Cardiac muscle cell (in vitro differentiated cells and primary cell): ENCODE data around the gene MCOLN1. TPM values are rescaled to one million over a fixed set of nuclear protein-coding genes. Genes with fewer than 3 reads are reported as not detected.
"Not testable (repeated sequence)": the region's sequence is repeated elsewhere in the genome, so short reads cannot be mapped to it uniquely, and the experiment has no call there.

Experiments
- DNase-seq, 2 donors: peaks; one replicate each; pipeline versions ENCODE4 v3.0.0 to v3.0.0-alpha.2; 2010 to 2017; ENCODE audit warnings: low read depth in 1 of 2, low spot score in 1 of 2
- H3K27ac ChIP-seq: fragments of 200-600 bp; sonication (generic); 2 replicates; pipeline ENCODE4 v1.5.1; 2016
- H3K27me3 ChIP-seq: fragments of 200-600 bp; sonication (generic); 2 replicates; pipeline ENCODE4 v1.6.0; 2016; ENCODE audit warnings: control low read depth
- H3K36me3 ChIP-seq: fragments of 200-600 bp; sonication (generic); 2 replicates; pipeline ENCODE4 v1.5.1; 2016; ENCODE audit warnings: control low read depth
- H3K4me1 ChIP-seq: fragments of 200-600 bp; sonication (generic); 2 replicates; pipeline ENCODE4 v1.8.1; 2017; ENCODE audit warnings: low read depth, mild to moderate bottlenecking, mixed run types
- H3K4me3 ChIP-seq: fragments of 200-600 bp; sonication (generic); 2 replicates; pipeline ENCODE4 v1.5.1; 2016; ENCODE audit warnings: mild to moderate bottlenecking
- H3K9me3 ChIP-seq: fragments of 200-600 bp; sonication (generic); 2 replicates; pipeline ENCODE4 v1.5.1; 2017; ENCODE audit warnings: low read depth, mild to moderate bottlenecking, control low read depth
- polyA plus RNA-seq: library from polyadenylated mRNA; unstranded; fragments of >200 nt; fragmentation: Nextera tagmentation; extraction: Ambion mirVana; gene quantifications from 2 replicates; pipeline ENCODE4 v1.2.1, GENCODE V29; 2016
- total RNA-seq: library from RNA; depleted of rRNA; stranded (reverse); fragments of >200 nt; gene quantifications from 2 replicates; pipeline ENCODE4 v1.2.3, GENCODE V29; 2016
- TF ChIP-seq, protein P1 (sequence below): IDR thresholded peaks from 2 replicates; pipeline ENCODE4 v1.5.1; 2012; ENCODE audit warnings: low read depth, mild to moderate bottlenecking, low read length

Gene MCOLN1
- total and polyA plus RNA-seq, 2 experiments from 2014 or later, result 5.8 to 24.7 TPM

DNA sequence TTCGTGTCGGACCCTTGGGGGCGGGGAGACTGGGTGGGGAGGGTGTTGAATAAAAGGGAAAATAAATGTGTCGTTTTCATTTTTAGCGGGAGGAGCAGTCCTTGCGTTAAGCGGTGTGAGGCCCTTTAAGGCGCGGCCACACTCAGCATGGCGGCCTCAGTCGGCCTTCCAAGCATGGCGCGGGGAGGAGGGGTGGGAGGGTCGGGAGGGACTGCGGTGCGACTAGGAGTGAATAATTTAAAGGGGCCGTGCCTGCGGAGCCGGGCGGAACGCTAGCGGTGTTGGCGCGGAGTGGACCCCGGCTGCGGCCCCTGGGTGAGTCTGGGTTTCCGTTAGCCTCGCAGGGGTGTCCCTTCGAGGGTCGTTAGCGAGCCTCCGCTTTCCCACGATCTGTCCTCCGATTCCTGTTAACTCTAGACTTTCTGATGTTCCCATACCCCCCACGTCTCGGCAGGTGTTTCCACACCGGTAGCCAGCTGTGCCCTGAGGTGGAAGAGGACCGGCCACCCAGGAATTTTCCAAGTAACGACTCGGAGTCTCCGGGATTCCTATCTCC is 11.6 kb downstream of the MCOLN1 start:
- no peaks in the 10 kb centered on the region for H3K4me1 ChIP-seq
- H3K27me3 ChIP-seq, result no peaks in the 10 kb centered on the region
- no peaks in the 10 kb centered on the region for H3K36me3 ChIP-seq
- H3K4me3 ChIP-seq, result peak overlapping the region; percentile 71
- TF ChIP-seq, protein P1, sequence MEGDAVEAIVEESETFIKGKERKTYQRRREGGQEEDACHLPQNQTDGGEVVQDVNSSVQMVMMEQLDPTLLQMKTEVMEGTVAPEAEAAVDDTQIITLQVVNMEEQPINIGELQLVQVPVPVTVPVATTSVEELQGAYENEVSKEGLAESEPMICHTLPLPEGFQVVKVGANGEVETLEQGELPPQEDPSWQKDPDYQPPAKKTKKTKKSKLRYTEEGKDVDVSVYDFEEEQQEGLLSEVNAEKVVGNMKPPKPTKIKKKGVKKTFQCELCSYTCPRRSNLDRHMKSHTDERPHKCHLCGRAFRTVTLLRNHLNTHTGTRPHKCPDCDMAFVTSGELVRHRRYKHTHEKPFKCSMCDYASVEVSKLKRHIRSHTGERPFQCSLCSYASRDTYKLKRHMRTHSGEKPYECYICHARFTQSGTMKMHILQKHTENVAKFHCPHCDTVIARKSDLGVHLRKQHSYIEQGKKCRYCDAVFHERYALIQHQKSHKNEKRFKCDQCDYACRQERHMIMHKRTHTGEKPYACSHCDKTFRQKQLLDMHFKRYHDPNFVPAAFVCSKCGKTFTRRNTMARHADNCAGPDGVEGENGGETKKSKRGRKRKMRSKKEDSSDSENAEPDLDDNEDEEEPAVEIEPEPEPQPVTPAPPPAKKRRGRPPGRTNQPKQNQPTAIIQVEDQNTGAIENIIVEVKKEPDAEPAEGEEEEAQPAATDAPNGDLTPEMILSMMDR, result no peak
- H3K27ac ChIP-seq, result peak overlapping the region; percentile 85
- DNase-seq, result peak; percentile 92 to 94
- no peaks in the 10 kb centered on the region for H3K9me3 ChIP-seq

DNA sequence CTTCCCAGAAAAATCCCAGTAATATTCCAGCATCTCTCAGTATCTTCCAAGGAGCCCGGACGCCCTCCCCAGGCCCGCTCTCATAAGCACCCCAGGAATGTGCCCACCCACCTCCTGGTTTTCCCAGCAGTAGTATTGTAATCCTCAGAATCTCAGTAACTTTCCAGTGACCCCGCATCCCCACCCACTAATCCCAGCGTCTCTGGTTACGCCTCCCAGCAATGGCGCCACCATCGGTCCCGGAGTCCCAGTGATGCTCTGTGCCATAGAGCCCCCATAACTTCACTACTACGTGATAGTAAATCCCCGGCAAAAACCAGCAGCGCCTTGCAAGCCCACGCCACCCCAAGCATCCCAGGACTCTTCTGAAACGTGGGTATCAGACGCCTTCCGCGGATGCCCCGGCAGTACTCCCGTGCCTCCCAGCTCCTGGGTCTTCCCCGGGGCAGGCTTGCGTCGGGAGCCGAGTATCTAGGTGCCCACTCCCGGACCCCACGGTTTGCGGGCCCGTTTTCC is 12.2 kb downstream of the MCOLN1 start:
- TF ChIP-seq, protein P1, result peak; percentile 24
- Histone ChIP-seq H3K4me3 (peak overlapping the region; percentile 71), H3K27ac (peak overlapping the region; percentile 86), H3K27me3 (no peaks in the 10 kb centered on the region), H3K36me3 (no peaks in the 10 kb centered on the region), H3K4me1 (no peaks in the 10 kb centered on the region), H3K9me3 (no peaks in the 10 kb centered on the region)
- peak; percentile 66 to 75 for DNase-seq

DNA sequence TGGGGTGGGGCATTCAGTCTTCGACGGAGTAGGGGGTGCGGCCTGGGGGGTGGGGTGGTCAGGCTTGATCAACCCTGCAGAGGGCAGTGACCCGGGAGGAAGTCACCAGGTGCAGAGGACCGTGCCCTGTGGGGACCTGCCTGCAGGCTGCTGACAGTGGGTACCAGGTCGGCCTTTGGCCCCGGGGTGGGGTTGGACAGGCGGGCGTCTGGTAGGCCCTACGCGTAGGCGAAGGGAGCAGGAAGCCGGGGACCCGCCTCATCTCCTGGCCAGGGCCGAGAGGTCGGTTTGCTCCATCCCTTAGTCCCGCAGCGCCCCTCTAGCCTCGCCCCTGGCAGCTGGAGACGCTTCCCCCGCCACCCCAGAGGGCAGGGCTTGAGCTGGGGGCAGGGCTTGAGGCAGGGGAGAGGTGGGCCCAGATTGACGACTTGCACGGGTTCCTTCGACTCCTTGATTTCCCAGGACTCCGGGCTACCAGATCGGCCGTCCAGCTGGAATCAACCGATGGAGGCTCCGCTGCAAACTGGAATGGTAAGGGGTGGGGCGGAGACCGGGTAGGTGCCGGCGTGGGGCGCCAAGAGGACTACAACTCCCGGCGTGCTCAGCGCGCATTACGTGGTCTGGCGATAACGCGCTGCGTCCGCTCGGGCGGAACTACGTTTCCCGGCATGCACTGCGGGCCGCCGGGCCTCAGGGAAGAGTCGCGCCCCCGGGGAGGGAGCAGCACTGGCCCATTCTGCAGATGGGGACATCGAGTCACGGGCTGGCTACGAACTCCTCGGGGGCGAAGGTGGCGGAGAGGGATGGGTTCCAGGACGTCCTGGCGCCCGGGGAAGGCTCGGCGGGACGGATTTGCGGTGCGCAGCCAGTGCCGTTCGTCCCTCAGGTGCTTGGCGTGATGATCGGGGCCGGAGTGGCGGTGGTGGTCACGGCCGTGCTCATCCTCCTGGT is 12.9 kb downstream of the MCOLN1 start, which contains the start of gene PNPLA6:
PNPLA6 (plus strand) TSS at position 671 of the 951 bp plus-strand sequence; CDS start at position 743, 72 bp downstream.
- DNase-seq, result peak; percentile 94 to 96
- H3K4me1 ChIP-seq, result no peaks in the 10 kb centered on the region
- peak within 1 kb of the TSS; percentile 86 for H3K27ac ChIP-seq
- no peaks in the 10 kb centered on the region for H3K36me3 ChIP-seq
- no peaks in the 10 kb centered on the region for H3K9me3 ChIP-seq
- no peaks in the 10 kb centered on the region for H3K27me3 ChIP-seq
- H3K4me3 ChIP-seq, result peak within 1 kb of the TSS; percentile 71
- TF ChIP-seq, protein P1, result no peak

DNA sequence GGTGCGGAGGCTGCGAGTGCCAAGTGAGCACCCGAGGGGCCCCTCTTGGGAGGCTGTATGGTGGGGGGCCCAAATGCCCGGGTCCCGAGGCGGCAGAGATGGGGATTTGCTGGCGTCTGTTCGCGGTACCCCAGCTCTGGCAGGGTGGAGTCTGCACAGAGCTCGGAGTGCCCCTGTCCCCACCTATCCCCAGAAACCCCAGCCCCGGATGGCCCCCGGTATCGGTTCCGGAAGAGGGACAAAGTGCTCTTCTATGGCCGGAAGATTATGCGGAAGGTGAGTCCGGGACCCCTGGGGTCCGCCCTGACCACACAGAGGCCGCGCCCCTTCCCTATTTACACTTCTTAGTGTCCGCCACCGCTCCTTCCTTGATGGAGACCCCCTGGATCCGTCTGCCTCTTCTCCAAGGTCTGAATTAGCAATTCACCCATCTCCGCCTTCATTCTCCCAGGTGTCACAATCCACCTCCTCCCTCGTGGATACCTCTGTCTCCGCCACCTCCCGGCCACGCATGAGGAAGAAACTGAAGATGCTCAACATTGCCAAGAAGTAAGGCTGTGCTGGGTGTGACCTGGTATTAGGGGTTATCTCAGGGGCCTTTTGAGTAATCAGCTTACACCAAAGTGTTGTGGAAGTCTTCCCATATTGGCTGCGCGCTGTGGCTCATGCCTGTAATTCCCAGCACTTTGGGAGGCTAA is 13.7 kb downstream of the MCOLN1 start:
- TF ChIP-seq, protein P1, result no peak
- no peak overlapping the region for H3K27ac ChIP-seq
- H3K27me3 ChIP-seq, result no peaks in the 10 kb centered on the region
- no peaks in the 10 kb centered on the region for H3K9me3 ChIP-seq
- H3K4me1 ChIP-seq, result no peaks in the 10 kb centered on the region
- no peak for DNase-seq
- peak overlapping the region; percentile 71 for H3K4me3 ChIP-seq
- H3K36me3 ChIP-seq, result no peaks in the 10 kb centered on the region

DNA sequence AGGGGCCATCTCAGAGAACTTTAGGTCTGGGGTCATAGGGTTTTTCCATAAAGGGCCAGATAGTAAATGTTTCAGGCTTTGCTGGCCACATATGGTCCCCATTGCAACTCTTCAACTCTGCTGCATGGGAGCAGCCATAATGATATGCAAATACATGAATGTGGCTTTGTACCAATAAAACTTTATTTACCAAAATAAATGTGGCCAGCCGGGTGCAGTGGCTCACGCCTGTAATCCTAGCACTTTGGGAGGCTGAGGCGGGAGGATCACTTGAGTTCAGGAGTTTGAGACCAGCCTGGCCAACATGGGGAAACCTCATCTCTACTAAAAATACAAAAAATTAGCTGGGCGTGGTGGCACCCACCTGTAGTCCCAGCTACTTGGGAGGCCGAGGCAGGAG is 16.6 kb downstream of the MCOLN1 start:
- not testable (repeated sequence) for DNase-seq, H3K9me3 ChIP-seq, H3K27ac ChIP-seq, H3K27me3 ChIP-seq, H3K4me3 ChIP-seq, H3K36me3 ChIP-seq, H3K4me1 ChIP-seq
